ENCODE results near the gene HOXC6.

DNA sequence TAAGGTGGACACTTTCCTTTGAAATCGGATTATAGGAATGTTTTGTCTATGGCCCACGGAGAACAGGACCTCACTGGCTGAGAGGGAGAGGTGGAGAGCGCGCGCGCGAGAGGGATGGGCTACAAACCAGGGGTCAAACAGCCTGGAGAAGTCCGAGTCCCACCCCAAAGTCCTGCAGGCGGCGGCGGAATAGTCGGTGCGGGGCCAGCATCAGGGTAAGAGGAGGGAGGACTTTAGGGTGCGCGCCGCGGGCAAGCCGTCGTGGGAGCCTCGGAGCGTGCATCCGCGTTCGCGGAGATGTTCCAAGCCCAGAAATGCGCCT is 22.7 kb upstream of the HOXC6 start:
- no peak for TF ChIP-seq ZNF416 (CRISPR knock-in tag; IDR thresholded peaks at IDR 0.05)
- no peak for TF ChIP-seq ETV6 (CRISPR knock-in tag; IDR thresholded peaks at IDR 0.05)
- no peak for TF ChIP-seq CTCF (IDR thresholded peaks at IDR 0.05)
- TF ChIP-seq, protein P1, sequence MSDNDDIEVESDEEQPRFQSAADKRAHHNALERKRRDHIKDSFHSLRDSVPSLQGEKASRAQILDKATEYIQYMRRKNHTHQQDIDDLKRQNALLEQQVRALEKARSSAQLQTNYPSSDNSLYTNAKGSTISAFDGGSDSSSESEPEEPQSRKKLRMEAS (CRISPR knock-in tag; IDR thresholded peaks at IDR 0.05) = no peak
- no peak for TF ChIP-seq USF2 (CRISPR knock-in tag; IDR thresholded peaks at IDR 0.05)
- TF ChIP-seq TCF7 (CRISPR knock-in tag; IDR thresholded peaks at IDR 0.05; ENCODE audit: low read depth) = no peak
- TF ChIP-seq MYBL2 (CRISPR knock-in tag; IDR thresholded peaks at IDR 0.05) = no peak

All from WTC11 (cell line).